HG03045 (cell line): ENCODE measurements around the gene MTHFS.

Experiments
- ATAC-seq: cut with Tn5 transposase; IDR thresholded peaks from one replicate; pipeline ENCODE4 v1.9.1; 2021; ENCODE audit warnings: mild to moderate bottlenecking, moderate library complexity; ENCODE audit not compliant: unreplicated experiment

Gene MTHFS

DNA sequence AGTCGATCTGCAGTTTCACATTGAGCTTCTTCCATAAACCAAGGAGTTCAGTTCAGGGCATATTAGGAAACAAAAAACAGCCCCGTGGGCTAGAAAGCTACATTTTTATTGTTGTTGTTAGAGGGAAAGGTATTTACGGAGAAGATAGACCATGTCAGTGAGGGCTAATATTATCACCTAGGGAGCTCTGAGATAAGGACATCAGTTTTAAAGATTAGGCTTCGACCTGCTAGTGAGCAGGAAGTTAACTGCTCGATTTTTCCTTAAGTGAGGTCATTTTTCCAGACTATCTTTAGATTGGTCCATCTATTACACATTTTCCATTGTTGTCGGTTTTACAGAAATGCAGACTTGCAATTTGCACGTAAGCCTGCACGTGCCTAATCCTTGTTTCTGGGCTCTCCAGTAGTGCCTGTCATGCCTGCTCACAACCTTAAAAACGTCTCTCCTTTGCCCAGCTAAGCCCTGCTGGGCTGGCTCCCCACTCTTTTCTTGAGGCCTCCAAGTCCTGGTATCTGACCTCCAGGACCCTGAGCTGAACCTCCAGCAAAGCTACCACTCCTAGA, 72.6 kb downstream of the MTHFS start:
- no peak for ATAC-seq

DNA sequence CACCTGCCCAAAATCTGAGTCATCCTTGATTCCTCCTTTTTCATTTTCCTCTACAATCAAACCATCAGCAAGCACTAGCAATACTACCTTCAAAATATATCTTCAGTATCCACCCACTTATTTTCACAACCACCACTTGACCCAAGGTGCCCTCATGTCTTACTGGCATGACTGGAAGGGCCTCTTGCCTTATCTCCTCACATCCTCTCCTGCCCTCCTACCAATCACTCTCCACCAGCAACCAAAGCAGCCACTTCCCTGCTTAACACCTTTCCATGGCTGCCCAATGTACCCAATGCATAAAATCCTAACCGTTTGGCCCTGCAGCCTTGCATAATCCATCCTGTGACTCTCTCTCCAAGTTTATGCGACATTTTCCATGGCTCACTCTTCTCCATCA, 76.0 kb downstream of the MTHFS start:
- no peak for ATAC-seq

DNA sequence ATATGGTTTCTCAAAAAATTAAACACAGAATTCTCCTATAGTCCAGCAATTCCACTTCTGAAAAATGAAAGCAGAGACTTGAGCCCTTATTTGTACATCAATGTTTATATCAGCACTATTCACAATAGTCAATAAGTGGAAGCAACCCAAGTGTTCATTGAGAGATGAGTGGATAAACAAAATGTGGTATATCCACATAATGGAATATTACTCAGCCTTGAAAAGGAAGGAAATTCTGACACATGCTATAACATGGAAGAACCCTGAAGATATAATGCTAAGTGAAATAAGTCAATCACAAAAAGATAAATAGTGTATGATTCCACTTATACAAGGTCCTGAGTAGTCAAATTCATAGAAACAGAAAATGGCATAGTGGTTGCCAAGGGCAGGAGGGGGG, 76.6 kb downstream of the MTHFS start:
- ATAC-seq, result no peak

DNA sequence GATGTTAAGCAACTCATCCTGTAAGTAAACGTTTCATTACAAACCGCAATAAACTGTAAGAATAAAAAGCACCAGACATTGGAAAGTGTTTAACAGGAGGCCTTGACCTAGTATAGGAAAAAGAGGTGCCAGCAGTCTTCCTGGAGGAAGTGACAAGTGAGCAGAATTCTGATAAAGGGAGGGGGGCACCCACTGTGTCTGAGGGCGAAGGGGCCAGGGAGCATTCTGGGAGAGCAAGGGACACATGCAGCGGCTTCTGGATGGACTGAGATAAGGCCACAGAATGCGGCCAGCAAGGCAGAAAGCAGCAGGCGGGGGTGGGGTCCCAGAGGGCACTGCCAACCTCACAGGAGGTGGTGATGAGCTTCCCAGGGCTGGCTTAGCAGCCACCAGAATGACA, 80.2 kb downstream of the MTHFS start:
- ATAC-seq, result no peak

DNA sequence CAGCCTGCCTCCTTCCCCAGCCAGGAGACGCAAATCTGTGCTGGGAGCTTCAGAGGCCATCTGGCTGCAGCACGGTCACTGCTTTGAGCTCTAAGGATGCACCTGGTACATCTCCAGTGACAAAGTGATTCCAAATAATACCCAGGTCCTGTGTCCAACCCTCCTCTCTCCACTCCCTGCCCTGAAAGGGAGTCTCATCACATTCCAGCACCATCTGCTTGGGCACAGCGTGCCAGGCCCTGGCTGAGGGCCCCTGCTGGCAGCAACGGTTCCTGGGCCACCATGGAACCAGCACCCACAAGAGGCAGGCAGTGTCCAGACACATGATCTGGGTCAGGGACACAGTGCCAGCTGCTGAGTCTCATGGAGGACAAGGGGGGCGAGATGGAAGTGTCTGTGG, 81.3 kb downstream of the MTHFS start:
- no peak for ATAC-seq

DNA sequence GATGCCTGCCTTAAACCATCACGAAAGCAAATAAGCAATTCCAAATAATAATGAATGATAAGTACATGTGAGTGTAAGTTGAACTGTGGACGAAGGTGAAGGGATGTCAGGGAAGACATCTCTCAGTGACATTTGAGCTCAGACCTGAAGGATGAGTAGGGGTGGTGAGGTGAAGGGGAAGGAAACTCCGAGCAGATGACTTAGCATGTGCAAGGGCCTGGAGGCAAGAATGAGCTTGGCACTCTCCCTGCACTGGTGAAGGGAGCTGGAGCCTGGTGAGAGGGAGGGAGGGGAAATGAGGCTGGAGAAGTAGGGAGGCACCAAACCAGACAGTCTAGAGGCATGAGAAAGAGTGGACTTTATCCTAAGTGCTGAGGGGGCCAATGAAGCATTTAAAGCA, 84.3 kb downstream of the MTHFS start:
- no peak for ATAC-seq

DNA sequence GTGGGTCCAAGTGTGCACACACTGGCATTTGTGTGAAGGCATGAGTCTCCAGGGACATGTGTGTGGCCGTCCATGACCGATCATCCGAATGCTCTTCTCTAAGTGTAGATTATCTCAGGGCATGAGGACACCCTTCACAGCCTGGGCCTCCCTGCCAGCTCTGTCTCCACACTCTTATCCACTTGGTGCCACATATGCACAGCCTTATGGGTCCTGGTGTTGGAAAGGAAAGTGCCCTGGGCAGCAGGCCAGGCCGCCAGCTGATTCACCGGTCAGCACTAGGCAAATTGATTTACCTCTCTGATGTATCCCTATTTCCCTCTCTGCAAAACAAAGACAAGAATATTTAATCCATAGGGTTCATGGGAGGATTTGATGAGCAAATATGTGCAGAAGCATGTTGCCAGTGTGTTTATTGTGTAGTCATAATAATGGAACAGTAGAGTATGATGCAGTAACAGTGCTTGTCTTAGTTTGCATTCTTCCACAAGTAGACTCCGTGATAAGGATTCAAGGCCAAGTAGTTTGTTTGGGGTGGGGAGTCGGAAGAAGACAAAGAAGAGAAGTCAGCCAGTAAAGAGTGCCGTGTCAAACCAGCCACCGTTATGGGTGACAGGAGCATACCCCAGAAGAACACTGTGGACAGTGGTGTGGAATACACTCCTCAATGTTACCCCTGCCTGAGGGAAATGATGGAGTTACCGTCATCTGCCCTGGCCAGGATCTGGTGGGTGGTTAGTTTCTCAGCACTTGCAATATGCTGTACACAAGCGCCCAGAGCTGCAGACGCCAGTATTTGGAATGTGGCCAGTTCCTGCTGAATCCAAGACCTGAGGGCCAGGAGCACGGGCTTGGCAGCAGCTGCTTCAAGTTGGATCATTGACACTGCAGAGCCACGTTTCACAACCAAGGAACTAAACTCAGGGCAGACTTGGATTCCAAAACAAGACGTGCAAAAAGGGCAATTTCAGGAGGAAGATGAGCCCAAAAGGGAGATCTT, 85.1 kb downstream of the MTHFS start:
- ATAC-seq, result no peak

DNA sequence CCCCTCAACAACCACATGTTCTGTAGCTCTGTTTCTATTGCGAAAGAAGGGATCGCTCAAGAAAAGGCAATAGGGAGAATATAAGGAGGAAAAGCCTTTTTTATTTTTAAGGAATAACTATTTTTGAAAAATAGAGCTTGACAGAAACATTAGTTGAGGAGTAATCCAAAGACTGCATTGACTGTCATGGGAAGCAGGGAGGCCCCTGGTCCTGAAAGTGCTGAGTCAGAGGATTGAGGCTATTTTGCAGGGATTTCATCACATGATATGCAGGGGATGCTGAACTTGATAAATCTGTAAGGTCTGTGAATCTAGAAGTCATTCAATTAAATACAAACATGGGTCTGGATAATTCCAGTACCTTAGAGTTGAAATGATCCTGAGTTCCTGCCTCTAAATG, 92.0 kb downstream of the MTHFS start:
- no peak for ATAC-seq

DNA sequence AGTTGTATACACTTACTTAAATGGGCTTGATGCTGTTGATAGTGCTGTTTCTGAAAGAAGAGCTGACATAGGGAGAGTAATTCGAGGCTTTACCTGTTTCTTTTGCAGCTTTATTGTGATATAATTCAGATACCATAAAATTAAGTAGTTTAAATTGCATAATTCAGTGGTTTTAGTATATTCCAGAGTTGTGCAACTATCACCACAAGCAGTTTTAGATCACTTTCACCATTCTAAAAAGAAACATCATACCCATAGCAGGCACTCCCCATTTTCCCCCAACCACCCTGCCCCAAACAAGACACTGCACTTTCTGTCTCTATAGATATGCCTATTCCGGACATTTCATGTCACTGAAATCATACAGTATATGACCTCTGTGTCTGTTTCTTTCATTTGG, 98.5 kb downstream of the MTHFS start:
- no peak for ATAC-seq
